SU-DHL-6 (cell line): ENCODE results near the gene HDAC5.

Source experiments
- H2AFZ ChIP-seq: fragments of 200-600 bp; sonication (generic); 2 replicates; pipeline ENCODE4 v1.6.1; 2014; ENCODE audit warnings: low read depth, mild to moderate bottlenecking, moderate library complexity, mixed read lengths, antibody characterized with exemption, low read length; ENCODE audit not compliant: severe bottlenecking
- H3F3A ChIP-seq: fragments of 200-600 bp; shearing (Covaris generic); 2 replicates; pipeline ENCODE4 v1.6.0; 2016; ENCODE audit warnings: antibody characterized with exemption, mild to moderate bottlenecking; ENCODE audit not compliant: insufficient read depth
- H3K27ac ChIP-seq: fragments of 200-600 bp; sonication (generic); 2 replicates; pipeline ENCODE4 v1.5.1; 2016; ENCODE audit warnings: low read depth, mild to moderate bottlenecking, low read length, moderate library complexity, mixed read lengths
- H3K27me3 ChIP-seq: fragments of 200-600 bp; sonication (generic), shearing (Covaris generic); 2 replicates; pipeline ENCODE4 v1.6.0; 2014; ENCODE audit warnings: mild to moderate bottlenecking, low read length
- H3K36me3 ChIP-seq: fragments of 200-600 bp; sonication (generic); 2 replicates; pipeline ENCODE4 v1.6.1; 2014; ENCODE audit warnings: mild to moderate bottlenecking, low read length, mixed read lengths
- H3K4me2 ChIP-seq: fragments of 300-600, 200-600 bp; shearing (Covaris generic), sonication (generic); 2 replicates; pipeline ENCODE4 v1.6.0; 2014; ENCODE audit warnings: low read length, low read depth, mild to moderate bottlenecking; ENCODE audit not compliant: poor library complexity, severe bottlenecking
- H3K4me3 ChIP-seq: fragments of 200-600 bp; sonication (generic); 2 replicates; pipeline ENCODE4 v1.5.1; 2014; ENCODE audit warnings: antibody characterized with exemption, low read length, mild to moderate bottlenecking, mixed read lengths; ENCODE audit not compliant: insufficient read depth, poor library complexity, severe bottlenecking
- H3K79me2 ChIP-seq: fragments of 200-600 bp; sonication (generic); 2 replicates; pipeline ENCODE4 v1.6.1; 2014; ENCODE audit warnings: mild to moderate bottlenecking, low read length, moderate library complexity; ENCODE audit not compliant: insufficient read depth
- H3K9ac ChIP-seq: fragments of 200-600 bp; sonication (generic); 2 replicates; pipeline ENCODE4 v1.7.0; 2014; ENCODE audit warnings: mild to moderate bottlenecking, low read length
- H3K9me2 ChIP-seq: fragments of 200-600 bp; sonication (generic); replicated peaks from 2 replicates; pipeline ENCODE4 v1.6.1; 2014; ENCODE audit warnings: low read length; ENCODE audit not compliant: insufficient read depth
- H3K9me3 ChIP-seq: fragments of 200-600 bp; sonication (generic); 2 replicates; pipeline ENCODE4 v1.6.1; 2014; ENCODE audit warnings: low read length, mixed read lengths; ENCODE audit not compliant: insufficient read depth
- H4K20me1 ChIP-seq: fragments of 200-600 bp; sonication (generic); 2 replicates; pipeline ENCODE4 v1.6.1; 2014; ENCODE audit warnings: low read depth, mild to moderate bottlenecking, antibody characterized with exemption, low read length, moderate library complexity, mixed read lengths
- CTCF ChIP-seq: fragments of 200-600 bp; sonication (generic); IDR thresholded peaks from one replicate; pipeline ENCODE4 v1.5.1; 2017; ENCODE audit warnings: antibody characterized with exemption, mild to moderate bottlenecking, low read length, moderate library complexity; ENCODE audit not compliant: insufficient read depth, poor library complexity, severe bottlenecking
- EZH2phosphoT487 ChIP-seq: fragments of 200-600 bp; sonication (generic), shearing (Covaris generic); conservative IDR thresholded peaks from 2 replicates; pipeline ENCODE4 v1.6.1; 2018; ENCODE audit warnings: mild to moderate bottlenecking, antibody characterized with exemption, low read length, moderate library complexity, mixed read lengths

HDAC5 gene

GRCh38 chr17:44095647-44096496, 27.6 kb downstream of the HDAC5 start:
- Histone ChIP-seq H3K9me3 (no peaks in the 10 kb centered on the region), H3K4me3 (no peak overlapping the region), H3K9me2 (no peaks in the 10 kb centered on the region), H2AFZ (no peak overlapping the region), H3K36me3 (no peaks in the 10 kb centered on the region), H3K4me2 (no peak overlapping the region), H3F3A (no peaks in the 10 kb centered on the region), H4K20me1 (no peaks in the 10 kb centered on the region), H3K27ac (no peak overlapping the region), H3K79me2 (no peaks in the 10 kb centered on the region), H3K27me3 (no peaks in the 10 kb centered on the region), H3K9ac (no peak overlapping the region)
- no peak for TF ChIP-seq CTCF
- no peak for TF ChIP-seq EZH2phosphoT487

- H3K4me2 ChIP-seq, result no peak overlapping the region
- H3K36me3 ChIP-seq, result no peaks in the 10 kb centered on the region
- no peaks in the 10 kb centered on the region for H3K27me3 ChIP-seq
- H3F3A ChIP-seq, result no peaks in the 10 kb centered on the region
- H3K27ac ChIP-seq, result no peak overlapping the region
- no peak overlapping the region for H2AFZ ChIP-seq
- no peaks in the 10 kb centered on the region for H4K20me1 ChIP-seq
- no peaks in the 10 kb centered on the region for H3K9me3 ChIP-seq
- H3K9me2 ChIP-seq, result no peaks in the 10 kb centered on the region
- no peak overlapping the region for H3K4me3 ChIP-seq
- no peak for TF ChIP-seq EZH2phosphoT487
- TF ChIP-seq CTCF, result no peak
- H3K9ac ChIP-seq, result no peak overlapping the region
- no peaks in the 10 kb centered on the region for H3K79me2 ChIP-seq
These were observed 28.1 kb downstream of the HDAC5 start for GRCh38 chr17:44095388-44095646.

- H3F3A ChIP-seq, result no peaks in the 10 kb centered on the region
- H3K27me3 ChIP-seq, result no peaks in the 10 kb centered on the region
- no peaks in the 10 kb centered on the region for H4K20me1 ChIP-seq
- TF ChIP-seq EZH2phosphoT487 (no peak), CTCF (no peak)
- no peak overlapping the region for H3K27ac ChIP-seq
- H3K9me3 ChIP-seq, result no peaks in the 10 kb centered on the region
- no peaks in the 10 kb centered on the region for H3K36me3 ChIP-seq
- no peaks in the 10 kb centered on the region for H3K9me2 ChIP-seq
- no peak overlapping the region for H2AFZ ChIP-seq
- no peak overlapping the region for H3K4me3 ChIP-seq
- no peak overlapping the region for H3K9ac ChIP-seq
- H3K79me2 ChIP-seq, result no peaks in the 10 kb centered on the region
- H3K4me2 ChIP-seq, result no peak overlapping the region
These were observed 28.6 kb downstream of the HDAC5 start for GRCh38 chr17:44094701-44095387.
